RWPE2 (cell line): Measurements from ENCODE around the gene CALM1.

Source experiments
- ATAC-seq: fragments of 200-7000 bp; cut with Tn5 transposase; 3 replicates; pipeline ENCODE4 v1.9.1; 2021; ENCODE audit warnings: low read depth
- DNase-seq: peaks from one replicate; pipeline ENCODE4 v3.0.0-alpha.2; 2020; ENCODE audit warnings: low spot score
- H3K27ac ChIP-seq: fragments of 450-650 bp; 2 replicates; pipeline ENCODE4 v1.5.1; 2017; ENCODE audit warnings: mild to moderate bottlenecking; ENCODE audit not compliant: poor library complexity, severe bottlenecking
- H3K27me3 ChIP-seq: fragments of 250-450 bp; sonication (Bioruptor Pico); 2 replicates; pipeline ENCODE4 v1.5.1; 2021; ENCODE audit warnings: mild to moderate bottlenecking, moderate library complexity; ENCODE audit not compliant: insufficient read depth, poor library complexity, severe bottlenecking
- H3K36me3 ChIP-seq: fragments of 250-450 bp; sonication (Bioruptor Pico); 2 replicates; pipeline ENCODE4 v1.5.1; 2020; ENCODE audit warnings: low read depth, mild to moderate bottlenecking, moderate library complexity
- H3K4me1 ChIP-seq: fragments of 250-450 bp; sonication (Bioruptor Pico); 2 replicates; pipeline ENCODE4 v1.5.1; 2021; ENCODE audit warnings: mild to moderate bottlenecking, moderate library complexity; ENCODE audit not compliant: insufficient read depth, poor library complexity, severe bottlenecking
- H3K4me3 ChIP-seq: fragments of 250-450 bp; sonication (Bioruptor Pico); 2 replicates; pipeline ENCODE4 v1.5.1; 2021; ENCODE audit warnings: mild to moderate bottlenecking, moderate library complexity; ENCODE audit not compliant: severe bottlenecking
- H3K9me3 ChIP-seq: fragments of 250-450 bp; sonication (Bioruptor Pico); 2 replicates; pipeline ENCODE4 v1.5.1; 2021; ENCODE audit warnings: mild to moderate bottlenecking, moderate library complexity; ENCODE audit not compliant: severe bottlenecking
- TF ChIP-seq, protein P1 (sequence below): fragments of 450-650 bp; IDR thresholded peaks from one replicate; pipeline ENCODE4 v1.5.1; 2017; ENCODE audit warnings: mild to moderate bottlenecking, moderate library complexity; ENCODE audit not compliant: poor library complexity, severe bottlenecking

The CALM1 gene

DNA sequence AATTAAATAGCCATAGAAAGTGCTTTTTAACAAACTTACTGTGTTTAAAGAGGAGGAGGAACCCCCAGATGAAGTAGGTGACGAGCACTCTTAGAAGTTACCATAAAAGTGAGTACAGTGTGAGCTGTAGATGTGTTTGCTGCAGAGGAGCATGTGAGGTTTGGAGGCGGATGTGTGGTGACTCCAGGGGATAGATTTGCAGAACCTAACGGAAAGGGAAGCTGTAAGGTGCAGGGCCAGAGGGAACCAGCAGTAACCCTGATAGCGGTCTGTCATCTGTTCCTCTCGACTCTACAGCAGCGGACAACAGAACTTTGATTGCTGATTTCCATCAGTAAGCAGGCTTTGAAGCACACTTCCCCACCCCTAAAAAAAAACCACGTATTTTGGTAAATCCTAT lies 5.2 kb downstream of the CALM1 start:
- Histone ChIP-seq H3K4me1 (peaks cover 24% of the 10 kb centered on the region), H3K4me3 (no peak overlapping the region), H3K27me3 (no peaks in the 10 kb centered on the region), H3K27ac (no peak overlapping the region), H3K9me3 (no peaks in the 10 kb centered on the region), H3K36me3 (peaks cover 74% of the 10 kb centered on the region)
- TF ChIP-seq, protein P1, sequence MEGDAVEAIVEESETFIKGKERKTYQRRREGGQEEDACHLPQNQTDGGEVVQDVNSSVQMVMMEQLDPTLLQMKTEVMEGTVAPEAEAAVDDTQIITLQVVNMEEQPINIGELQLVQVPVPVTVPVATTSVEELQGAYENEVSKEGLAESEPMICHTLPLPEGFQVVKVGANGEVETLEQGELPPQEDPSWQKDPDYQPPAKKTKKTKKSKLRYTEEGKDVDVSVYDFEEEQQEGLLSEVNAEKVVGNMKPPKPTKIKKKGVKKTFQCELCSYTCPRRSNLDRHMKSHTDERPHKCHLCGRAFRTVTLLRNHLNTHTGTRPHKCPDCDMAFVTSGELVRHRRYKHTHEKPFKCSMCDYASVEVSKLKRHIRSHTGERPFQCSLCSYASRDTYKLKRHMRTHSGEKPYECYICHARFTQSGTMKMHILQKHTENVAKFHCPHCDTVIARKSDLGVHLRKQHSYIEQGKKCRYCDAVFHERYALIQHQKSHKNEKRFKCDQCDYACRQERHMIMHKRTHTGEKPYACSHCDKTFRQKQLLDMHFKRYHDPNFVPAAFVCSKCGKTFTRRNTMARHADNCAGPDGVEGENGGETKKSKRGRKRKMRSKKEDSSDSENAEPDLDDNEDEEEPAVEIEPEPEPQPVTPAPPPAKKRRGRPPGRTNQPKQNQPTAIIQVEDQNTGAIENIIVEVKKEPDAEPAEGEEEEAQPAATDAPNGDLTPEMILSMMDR = no peak
- no peak for DNase-seq
- ATAC-seq = no peak

DNA sequence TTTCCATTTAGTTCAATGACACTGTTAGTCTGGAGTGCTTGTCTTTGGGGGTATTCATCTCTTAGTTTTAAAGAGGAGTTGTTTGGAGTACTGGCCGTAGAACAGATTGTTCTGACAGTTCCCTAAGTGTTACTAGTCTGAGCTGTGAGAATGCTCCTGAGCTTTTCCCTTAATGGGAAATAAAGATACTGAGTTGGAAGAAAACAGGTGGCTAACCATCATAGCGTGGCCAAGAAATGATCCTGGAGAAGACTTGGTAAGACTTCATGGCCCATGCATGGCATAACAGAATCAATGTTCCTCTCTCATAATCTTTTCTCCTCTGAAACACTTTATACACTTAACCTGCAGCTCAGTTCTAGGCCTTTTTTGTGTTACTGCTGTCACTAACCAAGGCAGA lies 6.2 kb downstream of the CALM1 start:
- TF ChIP-seq, protein P1 = no peak
- no peaks in the 10 kb centered on the region for H3K27me3 ChIP-seq
- H3K4me1 ChIP-seq = peaks cover 24% of the 10 kb centered on the region
- H3K4me3 ChIP-seq = no peak overlapping the region
- H3K9me3 ChIP-seq = no peaks in the 10 kb centered on the region
- no peak for ATAC-seq
- no peak overlapping the region for H3K27ac ChIP-seq
- H3K36me3 ChIP-seq = peaks cover 79% of the 10 kb centered on the region
- DNase-seq = no peak

DNA sequence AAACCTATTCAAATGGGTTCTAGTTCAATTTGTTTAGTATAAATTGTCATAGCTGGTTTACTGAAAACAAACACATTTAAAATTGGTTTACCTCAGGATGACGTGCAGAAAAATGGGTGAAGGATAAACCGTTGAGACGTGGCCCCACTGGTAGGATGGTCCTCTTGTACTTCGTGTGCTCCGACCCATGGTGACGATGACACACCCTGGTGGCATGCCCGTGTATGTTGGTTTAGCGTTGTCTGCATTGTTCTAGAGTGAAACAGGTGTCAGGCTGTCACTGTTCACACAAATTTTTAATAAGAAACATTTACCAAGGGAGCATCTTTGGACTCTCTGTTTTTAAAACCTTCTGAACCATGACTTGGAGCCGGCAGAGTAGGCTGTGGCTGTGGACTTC lies 8.3 kb downstream of the CALM1 start:
- H3K9me3 ChIP-seq = no peaks in the 10 kb centered on the region
- no peak overlapping the region for H3K4me3 ChIP-seq
- no peak overlapping the region for H3K27ac ChIP-seq
- H3K4me1 ChIP-seq = peaks cover 25% of the 10 kb centered on the region
- no peak for DNase-seq
- TF ChIP-seq, protein P1 = no peak
- peaks cover 64% of the 10 kb centered on the region for H3K36me3 ChIP-seq
- ATAC-seq = no peak
- H3K27me3 ChIP-seq = no peaks in the 10 kb centered on the region

DNA sequence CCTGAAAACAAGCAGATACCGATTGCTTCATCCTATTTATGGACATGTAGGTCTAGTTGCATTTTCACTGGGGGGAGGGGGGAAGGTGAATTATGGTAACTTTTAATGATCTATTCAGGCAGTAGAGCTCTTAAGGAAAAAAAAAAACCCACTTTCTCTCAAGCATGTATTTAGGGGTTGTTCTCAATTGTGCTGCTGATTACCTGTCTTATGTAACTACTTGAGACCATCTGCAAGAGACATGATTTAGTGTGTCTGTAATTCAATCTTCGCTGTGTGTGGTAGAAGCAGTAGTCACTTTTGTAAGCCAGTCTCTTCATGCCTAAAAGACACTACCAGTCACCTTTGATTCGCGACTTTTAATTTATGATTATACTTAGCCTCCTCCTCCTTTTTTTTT lies 8.9 kb downstream of the CALM1 start:
- Histone ChIP-seq H3K9me3 (no peaks in the 10 kb centered on the region), H3K27me3 (no peaks in the 10 kb centered on the region), H3K27ac (peak overlapping the region; percentile 5), H3K36me3 (peaks cover 58% of the 10 kb centered on the region), H3K4me1 (peaks cover 23% of the 10 kb centered on the region), H3K4me3 (no peak overlapping the region)
- no peak for DNase-seq
- TF ChIP-seq, protein P1 = no peak
- ATAC-seq = no peak

DNA sequence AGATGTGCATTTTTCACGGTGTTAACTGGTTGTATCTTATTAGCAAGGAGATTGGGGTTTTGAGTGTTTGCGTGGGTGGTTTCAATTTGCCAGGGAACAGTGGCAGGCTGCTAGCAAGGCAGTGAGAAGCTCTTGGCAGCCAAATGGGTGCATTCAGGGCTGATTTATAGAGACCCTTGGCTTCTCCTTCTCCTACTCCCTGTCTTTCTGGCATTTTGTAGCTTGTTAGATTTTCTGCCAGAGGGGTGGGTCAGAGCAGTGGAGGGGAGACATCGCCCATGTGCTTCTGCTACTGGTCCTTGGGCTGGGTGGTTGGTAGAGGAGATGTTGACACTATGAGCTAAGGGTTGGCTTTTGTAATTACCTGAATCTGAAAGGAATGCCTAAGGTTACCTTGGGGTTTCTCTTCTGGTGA lies 9.6 kb downstream of the CALM1 start:
- Histone ChIP-seq H3K27me3 (no peaks in the 10 kb centered on the region), H3K9me3 (no peaks in the 10 kb centered on the region), H3K4me3 (no peak overlapping the region), H3K27ac (peak overlapping the region; percentile 5), H3K4me1 (peaks cover 17% of the 10 kb centered on the region), H3K36me3 (peaks cover 52% of the 10 kb centered on the region)
- DNase-seq = no peak
- TF ChIP-seq, protein P1 = no peak
- ATAC-seq = 0 out of 3 replicates have a peak, but pooled peaks have one; percentile 9
